ENCODE data around the gene GUK1. TPM values are rescaled to one million over a fixed set of nuclear protein-coding genes. Genes with fewer than 3 reads are reported as not detected.

Gene GUK1
- total and polyA plus RNA-seq, 4 donors: 158 to 476 (median 307) TPM

DNA sequence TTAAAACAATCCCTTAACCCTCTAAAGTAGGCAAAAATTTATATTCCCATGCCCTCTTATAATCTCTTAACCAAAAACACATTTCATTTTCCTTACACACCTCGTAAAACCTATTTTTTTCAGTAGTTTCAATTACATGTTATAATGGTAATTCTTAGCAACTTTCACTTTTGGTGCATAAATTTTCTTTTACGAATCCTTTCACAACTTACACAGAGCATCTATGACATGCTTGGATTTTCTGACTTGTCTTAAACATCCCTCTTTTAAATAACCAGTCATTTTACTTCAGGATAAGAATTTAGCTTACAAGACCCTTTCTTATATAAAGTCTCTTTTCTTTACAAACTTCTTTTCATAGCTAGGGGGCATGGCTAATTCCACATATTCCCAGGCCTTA lies 22.0 kb upstream of the GUK1 start:
- 85 to 88% methylated on average over 2 of the region's 2 CpGs for WGBS, 2 donors

DNA sequence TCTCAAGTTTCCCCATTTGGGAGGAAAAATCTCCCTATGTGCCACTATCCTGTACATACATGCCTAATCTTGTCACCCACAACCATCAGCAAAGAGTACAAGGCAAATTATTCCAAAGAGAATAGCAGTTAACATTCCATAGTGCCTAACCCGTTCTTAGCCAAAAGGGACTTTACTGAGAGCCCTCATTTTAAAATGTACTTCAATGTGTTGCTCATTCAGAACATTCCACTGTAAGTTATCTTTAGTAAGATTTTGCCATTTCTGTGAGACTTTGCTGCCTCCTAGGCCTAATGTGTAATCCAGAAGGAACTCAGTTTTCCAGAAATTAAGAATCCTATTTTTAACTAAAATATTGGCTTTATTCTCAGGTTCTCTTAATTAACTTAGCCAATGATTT lies 19.7 kb upstream of the GUK1 start:
- DNase-seq (no peak), ATAC-seq (ENCODE audit: insufficient read depth, low FRiP score) (no peak)
- TF ChIP-seq, protein P1, sequence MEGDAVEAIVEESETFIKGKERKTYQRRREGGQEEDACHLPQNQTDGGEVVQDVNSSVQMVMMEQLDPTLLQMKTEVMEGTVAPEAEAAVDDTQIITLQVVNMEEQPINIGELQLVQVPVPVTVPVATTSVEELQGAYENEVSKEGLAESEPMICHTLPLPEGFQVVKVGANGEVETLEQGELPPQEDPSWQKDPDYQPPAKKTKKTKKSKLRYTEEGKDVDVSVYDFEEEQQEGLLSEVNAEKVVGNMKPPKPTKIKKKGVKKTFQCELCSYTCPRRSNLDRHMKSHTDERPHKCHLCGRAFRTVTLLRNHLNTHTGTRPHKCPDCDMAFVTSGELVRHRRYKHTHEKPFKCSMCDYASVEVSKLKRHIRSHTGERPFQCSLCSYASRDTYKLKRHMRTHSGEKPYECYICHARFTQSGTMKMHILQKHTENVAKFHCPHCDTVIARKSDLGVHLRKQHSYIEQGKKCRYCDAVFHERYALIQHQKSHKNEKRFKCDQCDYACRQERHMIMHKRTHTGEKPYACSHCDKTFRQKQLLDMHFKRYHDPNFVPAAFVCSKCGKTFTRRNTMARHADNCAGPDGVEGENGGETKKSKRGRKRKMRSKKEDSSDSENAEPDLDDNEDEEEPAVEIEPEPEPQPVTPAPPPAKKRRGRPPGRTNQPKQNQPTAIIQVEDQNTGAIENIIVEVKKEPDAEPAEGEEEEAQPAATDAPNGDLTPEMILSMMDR (IDR thresholded peaks at IDR 0.05; ENCODE audit: control extremely low read depth, extremely low read depth): no peak
- H3K27ac ChIP-seq (ENCODE audit: low read depth in 1 of 2, low read length in 1 of 2): no peak overlapping the region
- no peak overlapping the region for H3K9ac ChIP-seq (ENCODE audit: insufficient read depth in 1 of 2, low read length in 2 of 2)
- H3K4me1 ChIP-seq (ENCODE audit: control insufficient read depth in 5 of 5, insufficient read depth in 5 of 5, low read length in 5 of 5): no peaks in the 10 kb centered on the region
- no peaks in the 10 kb centered on the region for H3K27me3 ChIP-seq (ENCODE audit: control insufficient read depth in 3 of 3, insufficient read depth in 3 of 3, low read length in 2 of 3)
- H3K36me3 ChIP-seq (ENCODE audit: control insufficient read depth in 4 of 4, insufficient read depth in 4 of 4, low read length in 4 of 4): no peaks in the 10 kb centered on the region
- no peaks in the 10 kb centered on the region for H3K9me3 ChIP-seq (ENCODE audit: control insufficient read depth in 4 of 4, insufficient read depth in 3 of 4, low read length in 3 of 4)
- H3K4me3 ChIP-seq: no peak overlapping the region
- 53 to 89% methylated on average over 1 of the region's 1 CpG for WGBS, 2 donors

More for the DNA sequence above, 22.0 kb upstream of the GUK1 start:
- no peak for ATAC-seq (ENCODE audit: insufficient read depth, low FRiP score)
- no peak for DNase-seq
- TF ChIP-seq, protein P1 (IDR thresholded peaks at IDR 0.05; ENCODE audit: control extremely low read depth, extremely low read depth): no peak
- Histone ChIP-seq H3K27ac (ENCODE audit: low read depth in 1 of 2, low read length in 1 of 2) (no peak overlapping the region), H3K27me3 (ENCODE audit: control insufficient read depth in 3 of 3, insufficient read depth in 3 of 3, low read length in 2 of 3) (no peaks in the 10 kb centered on the region), H3K4me3 (no peak overlapping the region), H3K9me3 (ENCODE audit: control insufficient read depth in 4 of 4, insufficient read depth in 3 of 4, low read length in 3 of 4) (no peaks in the 10 kb centered on the region), H3K36me3 (ENCODE audit: control insufficient read depth in 4 of 4, insufficient read depth in 4 of 4, low read length in 4 of 4) (no peaks in the 10 kb centered on the region), H3K9ac (ENCODE audit: insufficient read depth in 1 of 2, low read length in 2 of 2) (no peak overlapping the region), H3K4me1 (ENCODE audit: control insufficient read depth in 5 of 5, insufficient read depth in 5 of 5, low read length in 5 of 5) (no peaks in the 10 kb centered on the region)

DNA sequence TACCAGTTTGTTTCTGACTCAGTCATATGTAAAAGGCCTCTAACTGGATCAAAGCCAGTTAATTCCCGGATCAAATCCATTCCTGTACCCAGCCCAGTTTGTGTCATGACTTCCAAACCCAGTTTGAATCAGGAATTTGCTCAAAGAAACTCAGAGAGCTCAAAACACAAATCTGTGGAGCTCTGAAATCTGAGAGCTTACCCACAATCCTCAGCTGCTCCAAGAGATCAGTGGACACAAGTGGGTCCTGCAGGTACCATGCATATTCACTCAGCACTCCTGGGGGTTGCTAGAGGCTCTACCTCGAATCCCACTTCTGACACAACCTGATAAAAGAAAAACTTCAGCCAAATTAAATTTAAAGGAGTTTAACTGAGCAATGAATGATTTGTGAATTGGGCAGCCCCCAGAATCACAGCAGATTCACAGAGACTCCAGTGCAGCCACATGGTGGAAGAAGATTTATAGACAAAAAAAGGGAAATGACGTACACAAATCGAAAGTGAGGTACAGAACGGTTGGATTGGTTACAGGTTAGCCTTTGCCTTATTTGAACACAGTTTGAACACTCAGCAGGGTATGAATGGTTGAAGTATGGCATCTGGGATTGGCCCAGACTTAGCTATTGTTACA lies 19.1 kb upstream of the GUK1 start:
- WGBS, 2 donors: 51 to 60% methylated on average over 5 of the region's 5 CpGs
- H3K9ac ChIP-seq (ENCODE audit: insufficient read depth in 1 of 2, low read length in 2 of 2): no peak overlapping the region
- DNase-seq (no peak), ATAC-seq (ENCODE audit: insufficient read depth, low FRiP score) (no peak)
- no peaks in the 10 kb centered on the region for H3K27me3 ChIP-seq (ENCODE audit: control insufficient read depth in 3 of 3, insufficient read depth in 3 of 3, low read length in 2 of 3)
- TF ChIP-seq, protein P1 (IDR thresholded peaks at IDR 0.05; ENCODE audit: control extremely low read depth, extremely low read depth): no peak
- no peaks in the 10 kb centered on the region for H3K9me3 ChIP-seq (ENCODE audit: control insufficient read depth in 4 of 4, insufficient read depth in 3 of 4, low read length in 3 of 4)
- no peak overlapping the region for H3K4me3 ChIP-seq
- H3K27ac ChIP-seq (ENCODE audit: low read depth in 1 of 2, low read length in 1 of 2): no peak overlapping the region
- no peaks in the 10 kb centered on the region for H3K36me3 ChIP-seq (ENCODE audit: control insufficient read depth in 4 of 4, insufficient read depth in 4 of 4, low read length in 4 of 4)
- no peaks in the 10 kb centered on the region for H3K4me1 ChIP-seq (ENCODE audit: control insufficient read depth in 5 of 5, insufficient read depth in 5 of 5, low read length in 5 of 5)

DNA sequence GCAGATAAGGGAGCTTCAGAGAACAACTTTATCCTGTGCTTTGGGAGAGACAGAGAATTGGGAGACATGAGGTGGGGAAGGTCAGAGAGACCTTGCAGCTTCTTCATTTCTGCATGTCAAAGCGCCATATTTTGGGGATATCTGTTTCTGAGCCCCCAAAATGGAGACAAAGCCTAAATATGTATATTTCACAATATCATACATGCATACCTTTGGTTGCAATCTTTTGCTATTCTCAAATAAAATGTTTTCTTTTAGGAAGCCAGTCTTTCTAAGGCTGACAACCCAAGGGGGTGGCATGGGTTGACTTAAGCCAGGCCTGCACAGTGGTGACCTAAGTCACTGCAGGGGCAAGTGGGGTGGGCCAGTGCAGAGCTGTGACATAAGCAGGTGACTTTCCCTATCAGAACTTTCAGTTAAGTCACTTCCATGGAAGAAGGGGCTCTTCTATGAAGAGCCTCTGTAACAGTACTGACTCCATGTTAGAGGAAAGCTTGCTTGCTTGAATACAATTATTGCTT lies 17.1 kb upstream of the GUK1 start:
- TF ChIP-seq, protein P1 (IDR thresholded peaks at IDR 0.05; ENCODE audit: control extremely low read depth, extremely low read depth): no peak
- WGBS, 2 donors: 78 to 83% methylated on average over 1 of the region's 1 CpG

More for the DNA sequence above, 17.1 kb upstream of the GUK1 start:
- Histone ChIP-seq H3K4me3 (no peak overlapping the region), H3K9ac (ENCODE audit: insufficient read depth in 1 of 2, low read length in 2 of 2) (no peak overlapping the region), H3K4me1 (ENCODE audit: control insufficient read depth in 5 of 5, insufficient read depth in 5 of 5, low read length in 5 of 5) (no peaks in the 10 kb centered on the region), H3K27me3 (ENCODE audit: control insufficient read depth in 3 of 3, insufficient read depth in 3 of 3, low read length in 2 of 3) (no peaks in the 10 kb centered on the region), H3K27ac (ENCODE audit: low read depth in 1 of 2, low read length in 1 of 2) (no peak overlapping the region), H3K9me3 (ENCODE audit: control insufficient read depth in 4 of 4, insufficient read depth in 3 of 4, low read length in 3 of 4) (no peaks in the 10 kb centered on the region), H3K36me3 (ENCODE audit: control insufficient read depth in 4 of 4, insufficient read depth in 4 of 4, low read length in 4 of 4) (no peaks in the 10 kb centered on the region)
- DNase-seq (no peak), ATAC-seq (ENCODE audit: insufficient read depth, low FRiP score) (no peak)
